ENCODE measurements around the gene PTGES. TPM values are rescaled to one million over a fixed set of nuclear protein-coding genes. Genes with fewer than 3 reads are reported as not detected.
"Not testable (repeated sequence)": the region's sequence is repeated elsewhere in the genome, so short reads cannot be mapped to it uniquely, and the experiment has no call there.

The PTGES gene
- total RNA-seq, 1 donor = 16.0 TPM

- TF ChIP-seq CTCF (IDR thresholded peaks at IDR 0.05; ENCODE audit: insufficient read depth, low read depth, low read length) = no peak
- DNase-seq (ENCODE audit: low read depth) = no peak
- H3K4me3 ChIP-seq (ENCODE audit: low read depth, low read length) = no peak overlapping the region
Measured at GRCh38 chr9:129769669-129770068, 16.8 kb upstream of the PTGES start.

GRCh38 chr9:129768486-129768885, 15.6 kb upstream of the PTGES start:
- no peak for TF ChIP-seq CTCF (IDR thresholded peaks at IDR 0.05; ENCODE audit: insufficient read depth, low read depth, low read length)
- H3K4me3 ChIP-seq (ENCODE audit: low read depth, low read length) = no peak overlapping the region
- no peak for DNase-seq (ENCODE audit: low read depth)

GRCh38 chr9:129765764-129766317, 13.0 kb upstream of the PTGES start:
- TF ChIP-seq CTCF (IDR thresholded peaks at IDR 0.05; ENCODE audit: insufficient read depth, low read depth, low read length) = no peak
- DNase-seq (ENCODE audit: low read depth) = no peak
- H3K4me3 ChIP-seq (ENCODE audit: low read depth, low read length) = no peak overlapping the region

GRCh38 chr9:129762985-129763926, 10.4 kb upstream of the PTGES start:
- H3K4me3 ChIP-seq (ENCODE audit: low read depth, low read length) = no peak overlapping the region
- TF ChIP-seq CTCF (IDR thresholded peaks at IDR 0.05; ENCODE audit: insufficient read depth, low read depth, low read length) = no peak
- peak; percentile 94 for DNase-seq (ENCODE audit: low read depth)

- not testable (repeated sequence) for H3K4me3 ChIP-seq (ENCODE audit: low read depth, low read length)
- peak; percentile 99 for DNase-seq (ENCODE audit: low read depth)
Measured at GRCh38 chr9:129762370-129762984, 9.6 kb upstream of the PTGES start.

- peak overlapping the region; percentile 18 for H3K4me3 ChIP-seq (ENCODE audit: low read depth, low read length)
- no peak for TF ChIP-seq CTCF (IDR thresholded peaks at IDR 0.05; ENCODE audit: insufficient read depth, low read depth, low read length)
- peak; percentile 91 for DNase-seq (ENCODE audit: low read depth)
Measured at GRCh38 chr9:129761901-129762369, 9.1 kb upstream of the PTGES start.

- H3K4me3 ChIP-seq (ENCODE audit: low read depth, low read length) = peak overlapping the region; percentile 18
- DNase-seq (ENCODE audit: low read depth) = peak; percentile 95
- TF ChIP-seq CTCF (IDR thresholded peaks at IDR 0.05; ENCODE audit: insufficient read depth, low read depth, low read length) = no peak
Measured at GRCh38 chr9:129761293-129761900, 8.6 kb upstream of the PTGES start.

- not testable (repeated sequence) for H3K4me3 ChIP-seq (ENCODE audit: low read depth, low read length); DNase-seq (ENCODE audit: low read depth)
Measured at GRCh38 chr9:129760784-129761183, 7.9 kb upstream of the PTGES start.

All from fibroblast of villous mesenchyme (primary cell).